HG03159 (cell line): ENCODE measurements around the gene PAX2.

Experiments
- ATAC-seq: cut with Tn5 transposase; IDR thresholded peaks from one replicate; pipeline ENCODE4 v1.9.1; 2021; ENCODE audit warnings: mild to moderate bottlenecking, moderate library complexity; ENCODE audit not compliant: unreplicated experiment

The PAX2 gene

GRCh38 chr10:100873146-100873826 lies 127.9 kb downstream of the PAX2 start:
- no peak for ATAC-seq

GRCh38 chr10:100873827-100874326 lies 128.5 kb downstream of the PAX2 start:
- ATAC-seq: no peak

DNA sequence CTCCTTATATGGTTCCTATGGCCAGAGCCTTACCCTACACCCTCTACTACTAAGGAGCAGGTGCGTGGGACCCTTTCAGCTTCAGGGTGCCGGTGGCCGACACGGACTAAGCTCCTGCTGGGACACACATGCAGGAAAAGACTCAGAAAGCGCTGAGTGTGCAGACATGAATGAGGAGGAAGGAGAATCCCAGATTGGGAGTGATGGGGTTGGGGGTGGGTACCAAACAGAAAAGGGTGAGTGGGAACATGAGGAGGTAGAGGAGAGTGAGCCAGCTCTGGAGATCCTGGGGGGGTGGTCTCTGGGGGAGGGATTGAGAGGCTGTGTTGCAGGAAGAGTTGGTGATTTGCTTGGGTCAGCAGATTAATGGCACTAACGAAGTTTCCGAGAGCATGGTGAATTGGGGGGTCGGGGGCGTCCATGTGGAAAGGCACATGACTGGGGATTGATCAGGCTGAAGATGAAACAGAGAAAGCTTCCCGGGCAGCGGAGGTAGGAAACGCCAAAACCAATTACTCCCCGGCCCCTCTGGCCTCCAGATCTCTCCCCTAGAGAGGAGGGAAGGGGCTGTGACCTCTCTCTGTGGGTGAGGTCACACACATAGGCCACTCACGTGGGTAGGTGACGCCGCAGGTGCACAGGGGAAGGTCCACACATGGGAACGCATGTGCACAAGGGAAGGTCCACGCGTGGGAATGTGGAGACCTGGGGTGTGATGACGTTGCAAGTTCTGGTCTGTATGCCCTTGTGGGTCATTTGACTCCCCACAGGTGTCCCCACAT lies 129.5 kb downstream of the PAX2 start:
- ATAC-seq: no peak

- ATAC-seq: no peak
Observed at GRCh38 chr10:100875484-100876166, 130.2 kb downstream of the PAX2 start.

DNA sequence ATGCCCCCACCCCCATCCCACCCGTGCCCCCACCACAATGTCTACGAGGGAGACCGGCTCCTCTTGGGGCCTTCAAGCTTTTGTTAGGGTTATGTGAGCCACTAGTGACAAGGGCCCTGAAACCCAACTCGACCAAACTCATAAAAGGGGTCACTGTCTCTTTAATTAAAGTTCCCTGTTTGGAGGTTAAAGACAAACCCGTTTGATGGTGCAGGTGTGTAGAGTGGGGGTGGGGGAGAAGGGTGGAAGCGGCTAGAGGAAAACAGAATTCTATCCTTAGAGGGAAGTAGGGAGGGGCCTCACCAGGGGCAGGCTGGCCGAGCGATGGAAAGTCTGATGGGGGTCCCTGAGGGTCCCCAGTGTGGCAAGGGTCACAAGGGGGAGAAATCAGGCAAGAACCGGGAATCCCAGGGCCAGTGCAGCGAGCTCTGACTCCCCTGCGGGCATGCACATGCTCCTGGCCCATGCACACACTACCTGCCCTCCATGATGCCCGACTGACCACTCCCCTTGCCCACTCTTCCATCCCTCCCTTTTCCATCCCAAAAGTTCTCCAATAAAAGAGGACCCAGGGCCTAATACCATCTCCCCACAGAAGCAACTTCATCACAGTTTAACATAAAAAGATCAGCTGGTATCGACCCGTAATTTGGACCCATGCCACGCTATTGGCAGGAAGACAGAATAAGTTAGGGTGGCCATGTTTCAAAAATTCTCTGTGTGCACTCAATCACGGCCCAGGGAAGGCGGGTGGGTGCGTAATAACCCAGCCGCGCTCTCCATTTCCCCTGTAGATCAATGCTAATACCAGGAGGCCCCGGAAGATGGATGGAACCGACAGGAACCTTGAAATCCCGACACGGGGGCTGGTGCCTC lies 131.4 kb downstream of the PAX2 start:
- no peak for ATAC-seq

- no peak for ATAC-seq
Observed at GRCh38 chr10:100877461-100877850, 132.1 kb downstream of the PAX2 start.

DNA sequence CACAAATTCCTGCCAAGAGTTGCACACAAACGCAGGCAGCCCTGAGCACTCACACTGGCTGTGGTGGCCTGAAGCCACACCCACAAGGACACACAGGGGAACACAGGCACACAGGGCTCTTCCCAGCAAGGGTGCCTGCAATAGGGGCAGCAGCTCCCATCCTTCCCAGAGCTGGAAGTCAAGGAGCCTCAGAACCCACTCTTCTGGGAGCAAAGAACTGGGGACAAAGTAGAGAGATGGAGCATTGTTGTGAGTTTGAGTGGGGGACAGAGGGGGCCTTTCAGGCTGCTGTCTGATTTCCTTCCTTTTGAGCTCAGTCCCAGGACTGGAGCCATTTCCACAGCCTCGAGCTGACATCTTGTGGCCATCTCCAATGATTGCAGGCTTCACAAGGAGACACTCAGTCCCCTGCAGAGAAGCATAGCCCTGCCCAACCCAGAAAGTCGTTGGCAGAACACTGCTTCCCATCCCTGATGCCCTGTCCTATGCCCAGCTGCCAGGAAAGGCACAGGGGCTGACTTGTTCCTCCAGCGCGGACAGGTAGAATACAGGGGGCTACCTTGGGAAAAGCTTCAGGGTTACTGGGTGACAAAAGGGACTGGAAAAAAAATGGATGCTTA lies 133.0 kb downstream of the PAX2 start:
- no peak for ATAC-seq
